ENCODE measurements around the gene TRIO.

GRCh38 chr5:14513266-14513665 lies 370.1 kb downstream of the TRIO start:
- TF ChIP-seq CTCF (conservative IDR thresholded peaks at IDR 0.05; ENCODE audit: low read depth, low read length) = no peak
- no peak for TF ChIP-seq EZH2 (IDR thresholded peaks at IDR 0.05; ENCODE audit: borderline replicate concordance, low read depth, low read length, poor library complexity, severe bottlenecking)

All from A673 (cell line).